ENCODE results near the gene RPP25.

DNA sequence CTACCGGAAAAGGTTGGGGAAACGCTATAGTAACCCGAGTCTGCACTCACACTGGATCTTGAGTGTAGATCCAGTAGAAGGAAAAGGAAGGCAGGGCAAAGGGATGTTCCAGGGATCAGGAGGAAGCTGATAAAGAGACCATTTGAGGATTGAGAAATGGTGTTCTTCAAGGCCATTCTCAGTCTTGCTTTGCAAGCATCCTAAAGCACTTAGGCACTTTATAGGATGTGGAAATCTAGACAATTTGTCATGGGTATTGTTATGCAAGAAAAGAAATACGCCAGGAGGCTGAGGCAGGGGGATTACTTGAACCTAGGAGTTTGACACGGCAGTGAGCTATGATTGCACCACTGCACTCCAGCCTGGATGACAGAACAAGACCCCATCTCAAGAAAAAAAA, 25.6 kb upstream of the RPP25 start:
- TF ChIP-seq, protein P1, sequence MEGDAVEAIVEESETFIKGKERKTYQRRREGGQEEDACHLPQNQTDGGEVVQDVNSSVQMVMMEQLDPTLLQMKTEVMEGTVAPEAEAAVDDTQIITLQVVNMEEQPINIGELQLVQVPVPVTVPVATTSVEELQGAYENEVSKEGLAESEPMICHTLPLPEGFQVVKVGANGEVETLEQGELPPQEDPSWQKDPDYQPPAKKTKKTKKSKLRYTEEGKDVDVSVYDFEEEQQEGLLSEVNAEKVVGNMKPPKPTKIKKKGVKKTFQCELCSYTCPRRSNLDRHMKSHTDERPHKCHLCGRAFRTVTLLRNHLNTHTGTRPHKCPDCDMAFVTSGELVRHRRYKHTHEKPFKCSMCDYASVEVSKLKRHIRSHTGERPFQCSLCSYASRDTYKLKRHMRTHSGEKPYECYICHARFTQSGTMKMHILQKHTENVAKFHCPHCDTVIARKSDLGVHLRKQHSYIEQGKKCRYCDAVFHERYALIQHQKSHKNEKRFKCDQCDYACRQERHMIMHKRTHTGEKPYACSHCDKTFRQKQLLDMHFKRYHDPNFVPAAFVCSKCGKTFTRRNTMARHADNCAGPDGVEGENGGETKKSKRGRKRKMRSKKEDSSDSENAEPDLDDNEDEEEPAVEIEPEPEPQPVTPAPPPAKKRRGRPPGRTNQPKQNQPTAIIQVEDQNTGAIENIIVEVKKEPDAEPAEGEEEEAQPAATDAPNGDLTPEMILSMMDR (conservative IDR thresholded peaks at IDR 0.05 in 1 of 2, IDR thresholded peaks at IDR 0.05 in 1 of 2; ENCODE audit: low read depth in 1 of 2, low read length in 2 of 2): no peak
- no peak for TF ChIP-seq EZH2 (IDR thresholded peaks at IDR 0.05; ENCODE audit: low read length, missing control alignments)
